GM19455 (cell line): ENCODE measurements around the gene NPSR1.

Experiments
- ATAC-seq: cut with Tn5 transposase; IDR thresholded peaks from one replicate; pipeline ENCODE4 v1.9.1; 2021; ENCODE audit not compliant: unreplicated experiment

NPSR1 gene

GRCh38 chr7:34720289-34720688 is 62.3 kb downstream of the NPSR1 start:
- ATAC-seq, result no peak

DNA sequence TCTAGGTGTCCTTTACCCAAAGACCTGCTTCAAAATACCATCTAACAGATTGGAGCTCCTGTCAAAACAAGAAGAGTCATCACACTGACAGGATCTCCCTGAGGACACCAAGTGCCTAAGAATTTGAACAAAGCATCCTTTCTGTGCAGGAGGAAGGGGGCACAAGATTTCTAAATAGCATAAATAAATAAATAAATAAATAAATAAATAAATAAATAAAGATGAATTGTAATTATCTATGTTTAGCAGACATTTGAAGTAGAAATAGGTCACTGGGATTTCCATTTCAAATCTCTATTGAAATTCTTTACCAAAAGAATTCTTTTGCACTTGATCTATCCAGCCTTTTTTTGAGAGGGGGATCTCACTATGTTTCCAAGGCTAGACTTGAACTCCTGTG is 65.3 kb downstream of the NPSR1 start:
- ATAC-seq, result no peak

- ATAC-seq, result no peak
Observed at GRCh38 chr7:34723866-34724490, 66.0 kb downstream of the NPSR1 start.

DNA sequence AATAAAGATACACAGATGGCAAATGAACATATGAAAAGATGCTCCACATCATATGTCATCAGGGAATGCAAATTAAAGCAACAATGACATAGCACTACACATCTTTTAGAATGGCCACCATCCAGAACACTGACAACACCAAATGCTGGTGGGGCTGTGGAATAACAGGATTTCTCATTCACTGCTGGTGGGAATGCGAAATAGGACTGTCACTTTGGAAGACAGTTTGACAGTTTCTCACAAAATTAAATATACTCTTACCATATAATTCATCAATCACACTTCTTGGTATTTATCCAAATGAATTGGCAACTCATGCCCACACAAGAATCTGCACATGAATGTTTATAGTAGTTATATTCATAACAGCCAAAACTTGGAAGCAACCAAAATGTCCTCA is 68.2 kb downstream of the NPSR1 start:
- no peak for ATAC-seq

DNA sequence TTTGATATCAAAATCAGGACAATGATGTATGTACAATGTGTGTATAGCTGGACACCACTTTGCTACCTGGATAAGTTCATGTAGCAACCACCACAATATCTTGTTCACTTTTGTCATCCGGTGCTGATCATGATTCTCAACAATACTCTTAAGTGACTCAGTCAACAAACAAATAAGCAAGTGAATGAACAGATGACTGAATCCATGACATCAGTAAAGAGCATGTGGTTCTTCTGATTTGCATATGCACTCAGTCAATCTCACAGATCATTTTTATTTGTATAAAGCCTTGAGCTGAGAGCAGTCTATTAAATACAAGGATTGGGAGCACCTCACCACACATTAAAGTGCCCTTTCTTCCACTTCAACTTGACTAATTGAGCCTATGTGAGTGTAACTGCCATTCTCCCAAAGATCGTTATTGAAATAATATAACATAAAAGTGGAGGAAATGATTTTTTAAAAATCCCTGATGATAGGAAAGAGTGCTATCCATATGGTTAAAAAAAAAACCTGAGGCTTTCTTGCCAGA is 69.5 kb downstream of the NPSR1 start:
- no peak for ATAC-seq

DNA sequence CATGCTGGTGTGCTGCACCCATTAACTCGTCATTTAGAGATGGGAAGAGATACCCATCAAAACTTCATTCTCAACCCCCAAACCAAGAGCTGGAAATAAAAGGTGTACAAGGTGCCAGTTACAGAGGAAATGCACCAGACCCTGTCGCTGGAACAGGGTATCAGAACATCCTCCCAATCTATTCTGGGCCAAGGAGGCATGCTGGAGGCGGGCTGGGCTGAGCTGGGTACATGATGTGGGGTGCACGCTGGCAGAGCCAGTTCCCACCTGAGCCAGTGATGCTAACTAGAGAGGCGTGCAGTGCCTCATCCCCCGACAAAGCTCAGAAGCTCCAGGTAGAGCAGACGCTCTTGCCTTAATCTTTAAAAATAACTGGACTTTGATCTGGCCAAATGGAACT is 70.1 kb downstream of the NPSR1 start:
- ATAC-seq, result no peak

- ATAC-seq, result no peak
Observed at GRCh38 chr7:34734771-34735170, 76.8 kb downstream of the NPSR1 start.

- ATAC-seq, result no peak
Observed at GRCh38 chr7:34735526-34735925, 77.5 kb downstream of the NPSR1 start.

DNA sequence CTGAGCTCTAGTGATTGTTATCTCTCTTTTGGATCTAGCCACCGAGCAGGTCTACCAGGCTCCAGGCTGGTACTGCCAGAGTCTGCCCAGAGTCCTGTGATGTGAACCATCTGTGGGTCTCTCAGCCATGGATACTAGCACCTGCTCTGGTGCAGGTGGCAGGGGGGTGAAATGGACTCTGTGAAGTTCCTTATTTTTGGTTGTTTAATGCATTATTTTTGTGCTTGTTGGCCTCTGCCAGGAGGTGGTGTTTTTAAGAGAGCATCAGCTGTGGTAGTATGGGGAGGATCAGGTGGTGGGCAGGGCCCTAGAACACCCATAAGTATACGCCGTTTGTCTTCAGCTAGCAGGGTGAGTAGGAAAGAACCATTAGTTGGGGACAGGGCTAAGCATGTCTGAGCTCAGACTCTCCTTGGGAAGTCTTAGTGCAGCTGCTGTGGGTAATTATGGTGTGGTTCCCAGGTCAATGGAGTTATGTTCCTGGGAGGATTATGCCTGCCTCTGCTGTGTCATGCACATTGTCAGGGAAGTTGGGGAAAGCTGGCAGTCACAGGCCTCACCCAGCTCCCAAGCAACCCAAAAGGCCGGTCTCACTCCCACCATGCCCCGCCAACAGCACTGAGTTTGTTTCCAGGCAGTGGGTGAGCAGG is 81.8 kb downstream of the NPSR1 start:
- no peak for ATAC-seq

DNA sequence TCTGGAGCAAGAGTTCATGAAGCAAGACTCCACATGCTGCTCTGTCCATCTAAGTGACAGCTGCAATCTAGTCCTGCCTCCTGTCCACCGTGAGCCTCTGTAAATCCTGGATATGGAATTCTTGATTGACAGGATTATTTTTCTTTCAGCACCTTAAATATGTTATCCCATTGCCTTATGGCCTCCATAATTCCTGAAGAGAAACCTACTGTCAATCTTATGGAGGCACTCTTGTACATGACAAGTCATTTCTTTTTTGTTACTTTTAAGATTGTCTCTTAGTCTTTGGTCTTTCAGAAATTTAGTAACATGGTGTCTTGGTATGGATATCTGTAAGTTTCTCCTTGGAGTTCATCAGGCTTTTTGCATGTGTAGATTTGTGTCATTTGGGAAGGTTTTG is 82.8 kb downstream of the NPSR1 start:
- no peak for ATAC-seq

GRCh38 chr7:34747176-34747781 is 89.3 kb downstream of the NPSR1 start:
- no peak for ATAC-seq

DNA sequence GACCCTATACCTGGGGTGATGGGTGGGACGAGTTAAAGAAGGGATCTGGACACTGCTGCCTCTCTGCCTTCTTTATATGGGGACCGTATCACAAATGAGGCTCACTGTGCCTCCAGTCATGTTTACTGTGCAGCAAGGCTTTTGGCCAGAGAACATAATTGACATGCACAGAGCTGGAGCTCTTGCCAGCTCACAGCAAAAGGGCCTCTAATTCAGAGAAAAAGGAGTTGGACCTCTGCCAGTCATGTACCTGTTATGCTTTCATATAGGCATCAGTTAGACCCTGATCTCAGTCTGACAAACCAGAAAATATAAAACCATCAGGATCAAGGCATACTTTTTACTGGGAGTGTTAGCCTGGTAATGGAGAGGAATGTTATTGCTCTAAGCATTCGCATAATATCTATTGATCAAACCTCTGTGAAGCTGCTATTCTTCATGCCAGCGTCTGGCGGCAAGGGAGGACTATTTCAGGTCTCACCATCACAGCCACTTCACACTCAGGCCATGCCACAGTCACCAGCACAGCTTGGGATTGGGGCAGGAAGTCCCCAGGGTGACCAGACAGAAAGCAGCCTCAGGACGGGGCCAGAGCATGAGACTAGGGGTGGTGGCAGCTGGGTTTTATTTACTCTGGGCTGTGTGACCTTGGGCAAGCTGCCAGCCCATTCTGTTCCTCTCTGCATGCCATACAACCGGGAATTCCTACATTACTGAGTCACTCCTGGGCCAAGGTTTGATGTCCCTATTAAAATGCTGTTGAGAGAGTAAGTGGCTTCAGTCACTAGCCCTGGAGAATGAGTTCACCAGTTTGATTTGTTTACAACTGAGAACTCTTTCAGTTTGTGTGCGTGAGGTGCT is 90.1 kb downstream of the NPSR1 start:
- ATAC-seq, result no peak

DNA sequence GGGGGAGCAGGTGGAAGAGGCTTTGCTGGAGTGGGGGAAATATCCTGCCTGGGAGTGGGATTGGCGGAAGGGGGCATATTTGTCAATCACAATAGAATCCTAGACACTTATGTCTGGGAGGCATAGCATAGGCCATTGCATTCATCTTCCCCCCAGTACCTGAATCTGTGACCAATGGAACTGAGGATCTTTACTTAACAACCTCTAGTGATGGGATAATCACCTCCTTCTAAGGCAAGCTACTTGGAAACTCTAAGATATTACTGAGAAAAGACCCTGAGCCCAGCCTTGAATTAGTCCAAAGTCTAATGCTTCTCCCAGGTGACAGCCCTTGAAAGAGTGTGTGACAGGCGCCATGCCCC is 90.7 kb downstream of the NPSR1 start:
- ATAC-seq, result no peak

- no peak for ATAC-seq
Observed at GRCh38 chr7:34749446-34749845, 91.4 kb downstream of the NPSR1 start.

- ATAC-seq, result no peak
Observed at GRCh38 chr7:34750209-34750608, 92.2 kb downstream of the NPSR1 start.

GRCh38 chr7:34750636-34751035 is 92.6 kb downstream of the NPSR1 start:
- no peak for ATAC-seq

- no peak for ATAC-seq
Observed at GRCh38 chr7:34751725-34752643, 94.0 kb downstream of the NPSR1 start.

DNA sequence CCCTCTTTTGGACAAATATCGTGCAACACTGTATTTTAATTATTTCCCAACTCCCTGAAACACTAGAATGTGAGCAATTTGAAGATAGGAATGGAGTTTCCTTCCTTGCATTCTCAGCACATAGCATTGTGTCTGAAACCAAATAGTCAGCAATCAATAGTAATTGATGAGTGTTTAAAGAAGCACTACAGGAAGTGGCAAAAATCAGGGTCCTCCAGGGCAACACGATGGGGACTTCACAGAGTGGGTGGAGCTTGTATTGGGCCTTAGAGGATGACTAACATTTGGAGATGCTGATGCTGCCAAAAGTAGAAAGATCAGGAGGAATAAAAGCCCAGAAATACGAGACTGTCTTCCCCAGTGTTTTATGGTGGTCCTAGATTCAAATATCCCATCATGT is 94.9 kb downstream of the NPSR1 start:
- ATAC-seq, result no peak

GRCh38 chr7:34755008-34755407 is 97.0 kb downstream of the NPSR1 start:
- no peak for ATAC-seq

GRCh38 chr7:34756025-34756437 is 98.0 kb downstream of the NPSR1 start:
- no peak for ATAC-seq
